Activated T-cell treated with anti-CD3 and anti-CD28 coated beads for 4 hours (primary cell): ENCODE measurements around the gene NAV2.

Experiments used
- DNase-seq: peaks from one replicate; pipeline ENCODE4 v3.0.0-alpha.2; 2020

NAV2 gene

GRCh38 chr11:19747634-19748033 lies 35.0 kb downstream of the NAV2 start:
- no peak for DNase-seq

GRCh38 chr11:19751055-19751454 lies 38.4 kb downstream of the NAV2 start:
- no peak for DNase-seq

- no peak for DNase-seq
Observed at GRCh38 chr11:19753451-19754106, 40.9 kb downstream of the NAV2 start.

- no peak for DNase-seq
Observed at GRCh38 chr11:19756675-19757475, 44.2 kb downstream of the NAV2 start.

GRCh38 chr11:19759389-19759788 lies 46.8 kb downstream of the NAV2 start:
- DNase-seq, result no peak

- no peak for DNase-seq
Observed at GRCh38 chr11:19762266-19762665, 49.6 kb downstream of the NAV2 start.

GRCh38 chr11:19763330-19763729 lies 50.7 kb downstream of the NAV2 start:
- DNase-seq, result no peak

- no peak for DNase-seq
Observed at GRCh38 chr11:19766206-19766605, 53.6 kb downstream of the NAV2 start.

- no peak for DNase-seq
Observed at GRCh38 chr11:19766810-19767209, 54.2 kb downstream of the NAV2 start.

- no peak for DNase-seq
Observed at GRCh38 chr11:19767627-19768151, 55.1 kb downstream of the NAV2 start.

- no peak for DNase-seq
Observed at GRCh38 chr11:19768197-19768596, 55.6 kb downstream of the NAV2 start.

GRCh38 chr11:19768815-19769214 lies 56.2 kb downstream of the NAV2 start:
- DNase-seq, result no peak

GRCh38 chr11:19769820-19770219 lies 57.2 kb downstream of the NAV2 start:
- DNase-seq, result no peak

GRCh38 chr11:19770277-19770676 lies 57.6 kb downstream of the NAV2 start:
- no peak for DNase-seq

- no peak for DNase-seq
Observed at GRCh38 chr11:19771463-19771862, 58.8 kb downstream of the NAV2 start.

- no peak for DNase-seq
Observed at GRCh38 chr11:19772480-19772879, 59.8 kb downstream of the NAV2 start.

GRCh38 chr11:19774329-19774728 lies 61.7 kb downstream of the NAV2 start:
- no peak for DNase-seq

- no peak for DNase-seq
Observed at GRCh38 chr11:19774817-19775580, 62.4 kb downstream of the NAV2 start.

- DNase-seq, result no peak
Observed at GRCh38 chr11:19775622-19776021, 63.0 kb downstream of the NAV2 start.

- DNase-seq, result no peak
Observed at GRCh38 chr11:19777039-19777376, 64.4 kb downstream of the NAV2 start.

- no peak for DNase-seq
Observed at GRCh38 chr11:19777377-19778102, 64.9 kb downstream of the NAV2 start.

- no peak for DNase-seq
Observed at GRCh38 chr11:19779740-19780139, 67.1 kb downstream of the NAV2 start.

GRCh38 chr11:19781351-19781750 lies 68.7 kb downstream of the NAV2 start:
- DNase-seq, result no peak
